Middle frontal gyrus (tissue), 1 donor: ENCODE data around the gene ALDOA.

ENCODE experiments used
- DNase-seq: peaks from one replicate; pipeline ENCODE4 v3.0.0-alpha.2; 2015; ENCODE audit warnings: low spot score; ENCODE audit errors: extremely low spot score

Gene ALDOA

DNA sequence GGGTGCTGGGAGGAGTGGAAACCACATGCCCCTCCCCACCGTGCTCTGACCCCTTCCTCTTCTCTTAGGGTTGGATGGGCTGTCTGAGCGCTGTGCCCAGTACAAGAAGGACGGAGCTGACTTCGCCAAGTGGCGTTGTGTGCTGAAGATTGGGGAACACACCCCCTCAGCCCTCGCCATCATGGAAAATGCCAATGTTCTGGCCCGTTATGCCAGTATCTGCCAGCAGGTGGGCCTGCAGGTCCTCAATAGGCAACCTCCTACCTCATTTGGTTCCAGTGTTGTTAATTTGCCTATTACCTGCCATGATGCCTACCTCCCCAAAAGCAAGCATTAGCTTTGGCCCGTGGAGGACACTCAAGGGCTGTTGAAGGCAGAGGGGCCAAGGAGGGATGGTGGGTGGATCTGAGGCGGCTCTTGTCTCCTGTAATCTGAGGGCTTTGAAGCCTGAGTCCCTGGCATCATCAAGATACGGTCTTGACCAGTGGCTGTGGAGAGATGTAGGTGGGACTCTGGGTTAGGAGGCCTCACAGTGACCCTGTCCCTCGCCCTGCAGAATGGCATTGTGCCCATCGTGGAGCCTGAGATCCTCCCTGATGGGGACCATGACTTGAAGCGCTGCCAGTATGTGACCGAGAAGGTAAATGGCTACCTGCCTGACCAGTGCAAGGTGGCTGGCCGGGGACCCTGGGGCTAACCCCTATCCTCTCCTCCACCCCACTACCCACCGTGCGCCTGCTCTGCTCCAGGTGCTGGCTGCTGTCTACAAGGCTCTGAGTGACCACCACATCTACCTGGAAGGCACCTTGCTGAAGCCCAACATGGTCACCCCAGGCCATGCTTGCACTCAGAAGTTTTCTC, 3.4 kb downstream of the ALDOA start:
- no peak for DNase-seq

DNA sequence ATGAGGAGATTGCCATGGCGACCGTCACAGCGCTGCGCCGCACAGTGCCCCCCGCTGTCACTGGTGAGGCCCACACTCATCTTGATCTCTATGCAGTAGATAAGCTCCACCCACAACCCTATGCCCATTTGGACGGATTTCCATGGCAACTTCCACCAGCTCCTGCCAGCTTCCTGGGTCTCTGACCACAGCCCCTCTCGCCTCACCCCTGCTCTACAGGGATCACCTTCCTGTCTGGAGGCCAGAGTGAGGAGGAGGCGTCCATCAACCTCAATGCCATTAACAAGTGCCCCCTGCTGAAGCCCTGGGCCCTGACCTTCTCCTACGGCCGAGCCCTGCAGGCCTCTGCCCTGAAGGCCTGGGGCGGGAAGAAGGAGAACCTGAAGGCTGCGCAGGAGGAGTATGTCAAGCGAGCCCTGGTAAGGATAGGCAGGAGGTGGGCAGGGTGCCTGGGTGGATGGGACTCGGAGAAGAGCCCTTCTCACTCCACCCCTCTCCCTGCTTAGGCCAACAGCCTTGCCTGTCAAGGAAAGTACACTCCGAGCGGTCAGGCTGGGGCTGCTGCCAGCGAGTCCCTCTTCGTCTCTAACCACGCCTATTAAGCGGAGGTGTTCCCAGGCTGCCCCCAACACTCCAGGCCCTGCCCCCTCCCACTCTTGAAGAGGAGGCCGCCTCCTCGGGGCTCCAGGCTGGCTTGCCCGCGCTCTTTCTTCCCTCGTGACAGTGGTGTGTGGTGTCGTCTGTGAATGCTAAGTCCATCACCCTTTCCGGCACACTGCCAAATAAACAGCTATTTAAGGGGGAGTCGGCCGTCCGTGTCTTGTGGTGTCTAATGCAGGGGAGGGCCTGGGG, 4.3 kb downstream of the ALDOA start:
- DNase-seq, result no peak

DNA sequence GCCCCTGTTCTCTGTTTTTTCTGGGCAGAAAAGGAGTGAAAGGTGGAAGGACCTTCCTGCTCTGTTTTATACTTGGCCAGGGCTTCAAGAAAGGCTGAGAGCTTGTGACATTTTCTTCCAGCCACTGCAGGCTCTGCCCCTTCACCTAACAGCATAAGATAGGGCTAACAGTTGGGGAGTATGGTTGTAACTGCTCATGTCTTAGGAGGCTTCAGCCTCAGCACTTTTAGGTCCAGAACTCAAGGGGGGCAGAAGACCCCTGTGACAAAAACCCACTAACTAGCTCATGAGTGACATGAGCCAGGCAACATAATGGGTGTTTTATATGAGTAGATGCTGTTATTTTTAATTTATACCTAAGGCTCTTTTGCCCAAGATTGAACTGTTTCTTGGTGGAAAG, 4.9 kb downstream of the ALDOA start:
- no peak for DNase-seq

DNA sequence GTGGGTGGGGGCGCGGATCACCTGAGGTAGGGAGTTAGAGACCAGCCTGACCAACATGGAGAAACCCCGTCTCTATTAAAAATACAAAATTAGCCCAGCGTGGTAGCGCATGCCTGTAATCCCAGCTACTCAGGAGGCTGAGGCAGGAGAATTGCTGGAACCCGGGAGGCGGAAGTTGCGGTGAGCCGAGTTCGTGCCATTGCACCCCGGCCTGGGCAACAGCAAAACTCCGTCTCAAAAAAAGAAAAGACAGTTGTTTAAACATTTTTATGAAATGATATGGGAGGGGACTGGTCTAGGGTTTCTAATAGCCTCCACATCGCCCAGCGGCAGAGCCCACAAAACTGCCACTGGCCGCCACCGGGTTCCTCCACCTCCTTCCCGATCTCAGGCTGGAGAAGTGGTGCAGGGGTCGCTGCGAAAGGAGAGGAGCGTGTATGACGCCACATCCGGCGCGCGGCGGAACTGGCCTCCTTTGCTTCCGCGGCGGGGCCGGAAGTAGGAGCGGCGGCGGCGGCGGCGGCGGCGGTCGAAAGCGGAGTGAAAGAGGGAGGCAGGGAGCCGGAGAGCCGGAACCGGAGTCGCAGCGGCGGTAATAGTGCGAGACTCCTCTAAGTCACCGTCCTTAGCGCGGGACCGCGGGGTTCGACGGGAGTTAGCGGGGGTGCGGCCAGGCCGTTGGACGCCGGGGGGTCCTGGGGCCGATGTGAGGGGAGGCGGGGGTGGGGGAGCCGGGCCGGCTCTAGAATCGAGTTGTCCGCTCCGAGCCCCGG, 10.1 kb downstream of the ALDOA start, which contains the start of gene PPP4C:
Gene PPP4C (plus strand): TSS at position 492 of the 773 bp plus-strand sequence. CDS start 384 bp downstream, outside the sequence.
- peak; percentile 77 for DNase-seq

DNA sequence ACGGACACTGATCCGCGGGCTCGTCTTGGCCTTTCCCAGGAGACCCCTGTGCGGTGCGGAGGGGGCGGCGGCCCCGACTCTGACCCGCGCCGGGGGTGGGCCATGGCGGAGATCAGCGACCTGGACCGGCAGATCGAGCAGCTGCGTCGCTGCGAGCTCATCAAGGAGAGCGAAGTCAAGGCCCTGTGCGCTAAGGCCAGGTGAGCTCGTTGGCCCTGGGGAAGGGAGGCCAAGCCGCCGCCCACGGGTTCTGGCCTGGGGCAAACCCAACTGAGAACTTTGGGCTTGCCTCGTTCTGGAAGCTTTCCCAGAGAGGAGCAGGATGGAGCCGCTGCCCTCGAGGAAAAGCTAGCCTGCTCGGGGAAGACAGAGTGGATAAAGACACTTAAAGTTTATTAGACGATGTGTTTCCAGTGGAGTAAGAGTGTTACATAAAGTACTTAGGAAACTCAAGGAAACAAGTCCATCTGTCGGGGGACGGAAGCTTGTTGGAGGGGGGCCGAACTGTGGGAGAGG, 10.8 kb downstream of the ALDOA start:
- DNase-seq, result no peak

DNA sequence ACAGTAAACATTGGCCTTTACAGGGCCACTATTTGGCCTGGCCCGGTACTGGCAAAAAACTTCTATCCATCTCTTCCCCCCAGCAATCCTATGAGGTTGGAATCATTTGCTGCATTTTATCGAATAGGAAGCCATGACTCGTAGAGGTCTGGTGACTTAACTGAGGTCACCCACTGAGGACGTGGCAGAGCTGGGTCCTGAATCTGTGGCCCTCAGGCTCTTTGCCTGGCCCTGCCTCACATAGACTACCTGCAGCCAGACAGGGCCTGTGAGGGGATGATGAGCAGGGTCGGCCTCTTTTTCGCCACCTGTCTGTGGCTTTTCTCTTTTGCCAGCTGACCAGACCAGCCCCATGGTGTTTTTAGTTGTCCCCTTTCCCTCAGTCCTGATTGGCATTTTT, 12.1 kb downstream of the ALDOA start:
- DNase-seq, result no peak

DNA sequence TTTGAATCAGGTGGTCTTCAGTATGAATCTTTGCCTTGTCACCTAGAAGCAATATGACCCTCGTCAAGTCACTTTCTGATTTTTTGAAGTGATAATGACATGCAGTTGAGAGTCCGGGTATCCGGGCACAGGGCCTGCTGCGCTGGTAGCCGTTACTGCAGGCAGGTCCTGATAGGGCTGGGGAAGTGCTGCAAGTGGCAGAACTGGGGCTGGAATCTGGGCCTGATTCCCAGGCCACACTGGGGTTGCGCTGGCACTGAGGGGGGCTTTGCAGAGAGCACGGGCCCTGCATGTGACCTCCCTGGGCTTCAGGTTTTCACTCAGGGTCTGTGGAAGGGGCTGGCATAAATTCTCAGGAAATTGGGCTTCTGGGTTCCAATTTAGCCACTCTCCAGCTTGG, 13.2 kb downstream of the ALDOA start:
- DNase-seq, result no peak

DNA sequence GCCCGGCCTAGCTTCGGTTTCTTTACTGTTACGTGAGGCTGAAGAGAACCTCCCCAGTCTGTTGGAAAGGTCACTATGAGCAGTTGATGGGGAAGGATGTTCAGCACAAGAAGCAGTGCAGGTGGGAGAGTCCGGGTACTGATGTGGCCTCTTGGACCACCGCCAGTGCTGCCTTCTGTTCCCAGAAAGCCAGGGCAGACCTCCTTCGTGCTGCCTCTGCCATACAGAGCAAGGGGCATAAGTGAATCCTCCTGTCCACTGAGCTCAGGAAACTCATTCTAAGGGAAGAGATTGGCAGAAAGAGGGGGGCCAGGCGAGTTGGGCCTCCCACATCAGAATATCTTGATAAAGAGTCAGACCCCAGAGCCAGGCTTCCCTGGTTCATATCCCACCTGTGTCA, 13.9 kb downstream of the ALDOA start:
- DNase-seq, result no peak

DNA sequence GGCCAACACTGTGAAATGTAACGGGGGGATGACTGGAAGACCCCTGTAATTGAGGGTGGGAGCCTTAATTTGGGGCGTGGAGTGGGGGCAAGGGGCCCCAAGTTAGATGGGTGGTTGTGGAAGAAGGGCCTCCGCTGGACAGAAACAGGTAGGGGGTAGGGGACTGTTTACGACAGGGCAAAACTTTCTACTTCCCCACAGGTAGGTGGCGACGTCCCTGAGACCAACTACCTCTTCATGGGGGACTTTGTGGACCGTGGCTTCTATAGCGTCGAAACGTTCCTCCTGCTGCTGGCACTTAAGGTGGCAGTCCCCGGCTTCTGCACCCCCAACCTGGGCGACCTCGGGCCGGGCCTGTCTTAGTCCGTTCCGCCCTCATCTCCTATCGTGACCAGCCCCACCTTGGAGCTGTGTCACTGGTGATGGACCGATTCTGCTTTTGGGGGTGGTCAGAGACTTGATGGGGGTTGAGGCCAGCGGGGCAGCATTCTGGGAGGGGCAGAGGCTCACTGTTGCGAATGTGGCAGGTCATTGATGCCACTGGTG, 17.1 kb downstream of the ALDOA start:
- no peak for DNase-seq

DNA sequence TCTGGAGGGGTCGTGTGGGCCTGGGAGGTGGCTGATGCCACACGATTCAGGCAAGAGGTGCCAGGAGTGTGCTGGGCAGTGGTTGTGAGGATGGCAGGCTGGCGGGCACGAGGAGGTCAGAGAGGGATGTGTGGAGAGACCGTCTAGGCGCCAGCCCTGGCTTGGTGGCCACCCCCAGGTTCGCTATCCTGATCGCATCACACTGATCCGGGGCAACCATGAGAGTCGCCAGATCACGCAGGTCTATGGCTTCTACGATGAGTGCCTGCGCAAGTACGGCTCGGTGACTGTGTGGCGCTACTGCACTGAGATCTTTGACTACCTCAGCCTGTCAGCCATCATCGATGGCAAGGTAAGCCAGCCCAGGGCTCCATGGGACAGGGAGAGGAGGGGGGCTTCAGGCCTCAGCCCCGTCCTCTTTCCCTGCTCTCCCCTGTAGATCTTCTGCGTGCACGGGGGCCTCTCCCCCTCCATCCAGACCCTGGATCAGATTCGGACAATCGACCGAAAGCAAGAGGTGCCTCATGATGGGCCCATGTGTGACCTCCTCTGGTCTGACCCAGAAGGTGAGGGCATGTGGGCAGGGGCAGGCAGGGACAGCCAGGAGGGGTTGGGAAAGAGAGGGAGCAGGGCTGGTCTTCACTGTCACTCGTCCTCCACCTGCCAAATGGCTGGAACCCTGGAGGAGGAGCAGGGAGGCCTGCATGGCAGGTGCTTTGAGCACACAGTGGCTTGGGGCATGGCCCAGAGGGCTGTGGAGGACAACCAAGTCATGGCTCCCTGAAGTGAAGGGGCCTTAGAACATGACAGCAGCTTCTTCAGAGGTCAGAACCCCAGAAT, 17.9 kb downstream of the ALDOA start:
- DNase-seq, result no peak

DNA sequence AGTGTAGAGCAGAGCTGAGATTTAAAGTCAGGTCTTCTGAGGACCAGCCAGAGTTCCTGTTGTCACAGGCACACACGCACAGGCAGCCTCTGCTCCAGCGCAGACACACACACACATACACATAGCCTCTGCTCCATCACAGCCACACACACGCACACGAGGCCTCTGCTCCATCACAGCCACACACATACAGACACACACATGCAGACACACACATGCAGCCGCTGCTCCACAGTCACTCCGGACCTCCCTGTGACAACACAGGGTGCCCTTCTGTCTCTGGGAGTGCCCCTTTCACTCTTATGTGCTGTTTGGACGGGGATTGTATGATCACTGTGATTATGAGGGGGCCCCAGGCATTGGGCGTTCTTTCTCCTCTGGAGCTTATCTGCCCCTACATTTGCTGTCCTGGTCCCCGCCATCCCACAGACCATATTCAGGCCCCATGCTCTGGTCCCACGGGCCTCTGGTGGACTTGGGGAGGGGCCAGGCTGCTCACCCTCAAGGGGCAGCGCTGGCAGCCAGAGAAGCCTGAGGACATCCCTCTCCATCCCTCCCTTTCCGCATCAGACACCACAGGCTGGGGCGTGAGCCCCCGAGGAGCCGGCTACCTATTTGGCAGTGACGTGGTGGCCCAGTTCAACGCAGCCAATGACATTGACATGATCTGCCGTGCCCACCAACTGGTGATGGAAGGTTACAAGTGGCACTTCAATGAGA, 18.7 kb downstream of the ALDOA start:
- no peak for DNase-seq

DNA sequence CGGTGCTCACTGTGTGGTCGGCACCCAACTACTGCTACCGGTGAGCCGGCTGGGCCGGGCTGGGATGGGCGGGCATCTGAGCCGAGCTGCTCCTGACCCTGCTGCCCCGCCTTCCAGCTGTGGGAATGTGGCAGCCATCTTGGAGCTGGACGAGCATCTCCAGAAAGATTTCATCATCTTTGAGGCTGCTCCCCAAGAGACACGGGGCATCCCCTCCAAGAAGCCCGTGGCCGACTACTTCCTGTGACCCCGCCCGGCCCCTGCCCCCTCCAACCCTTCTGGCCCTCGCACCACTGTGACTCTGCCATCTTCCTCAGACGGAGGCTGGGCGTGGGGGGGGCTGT, 19.2 kb downstream of the ALDOA start:
- DNase-seq, result no peak

DNA sequence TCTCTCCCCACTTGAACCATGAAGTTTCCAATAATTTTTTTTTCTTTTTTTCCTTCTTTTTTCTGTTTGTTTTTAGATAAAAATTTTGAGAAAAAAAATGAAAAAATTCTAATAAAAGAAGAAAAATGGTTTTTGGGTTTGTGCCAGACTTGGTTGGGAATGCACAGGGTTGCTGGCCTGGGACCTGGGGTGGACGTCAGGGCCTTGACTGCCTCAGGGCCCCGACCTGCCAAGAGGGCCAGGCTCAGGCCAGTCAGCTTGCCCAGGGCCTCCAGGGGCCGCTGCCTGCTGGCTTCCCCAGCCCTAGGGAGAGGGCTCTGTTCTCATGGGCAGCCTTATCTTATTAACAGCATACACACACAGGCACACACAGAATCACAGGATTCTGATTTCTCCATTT, 19.7 kb downstream of the ALDOA start:
- no peak for DNase-seq

DNA sequence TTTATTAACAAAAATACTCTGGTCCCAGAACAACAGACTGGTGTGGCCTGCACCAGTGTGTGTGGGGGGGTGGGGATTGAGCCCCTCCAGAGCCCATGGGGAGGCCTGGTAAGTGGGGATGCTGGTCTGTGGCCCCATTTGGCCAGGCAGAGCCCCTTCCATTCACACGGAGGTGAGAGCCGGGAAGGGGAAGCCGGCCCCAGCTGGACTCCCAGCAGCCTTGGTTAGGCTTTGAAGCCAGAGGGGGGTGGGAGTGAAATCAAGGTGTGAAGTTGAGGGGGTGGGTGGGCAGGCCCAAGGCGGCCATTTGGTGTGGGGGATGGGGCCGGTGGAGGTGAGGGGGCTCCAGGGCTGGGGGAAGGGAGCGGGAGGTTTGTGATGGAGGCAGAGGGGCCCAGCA, 20.3 kb downstream of the ALDOA start:
- DNase-seq, result no peak

DNA sequence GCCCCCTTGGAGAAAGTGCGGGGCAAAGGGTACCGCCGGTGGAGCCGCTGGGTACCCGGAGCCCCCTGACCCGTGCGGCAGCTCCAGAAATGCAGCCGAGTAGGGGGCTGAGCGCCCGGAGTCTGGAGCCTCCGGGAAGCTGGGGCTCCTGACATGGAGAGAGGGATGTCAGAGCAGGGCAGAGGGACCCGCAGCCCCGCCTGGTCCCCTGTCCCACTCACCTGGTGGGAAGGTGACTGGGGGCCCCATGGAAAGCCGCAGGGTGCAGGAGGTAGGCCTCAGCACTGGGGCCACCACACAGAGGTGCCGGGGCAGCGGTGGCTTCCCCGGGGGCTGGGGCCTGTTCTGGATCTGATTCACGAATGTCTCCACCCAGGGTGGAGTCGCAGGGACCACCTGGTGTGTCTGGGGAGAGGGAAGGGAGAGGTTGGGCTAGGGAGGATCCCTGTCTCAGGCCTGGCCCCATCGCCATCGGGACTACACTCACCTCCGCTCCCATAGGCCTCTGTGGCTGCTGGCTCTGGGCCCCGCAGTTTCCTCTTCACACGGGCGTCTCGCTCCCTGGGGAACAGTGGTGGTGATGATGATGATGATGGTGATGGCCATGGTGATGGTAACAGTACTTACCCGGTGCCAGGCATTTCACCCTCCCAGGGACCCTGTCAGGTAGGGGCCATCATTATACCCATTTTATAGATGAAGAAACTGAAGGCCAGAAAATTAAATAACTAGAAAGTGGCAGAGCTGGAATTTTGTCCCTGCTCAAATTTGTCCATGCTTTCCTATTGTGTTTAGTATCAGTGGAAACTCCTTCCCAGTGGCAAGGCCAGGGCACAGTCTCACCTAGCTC, 21.0 kb downstream of the ALDOA start:
- DNase-seq, result no peak

DNA sequence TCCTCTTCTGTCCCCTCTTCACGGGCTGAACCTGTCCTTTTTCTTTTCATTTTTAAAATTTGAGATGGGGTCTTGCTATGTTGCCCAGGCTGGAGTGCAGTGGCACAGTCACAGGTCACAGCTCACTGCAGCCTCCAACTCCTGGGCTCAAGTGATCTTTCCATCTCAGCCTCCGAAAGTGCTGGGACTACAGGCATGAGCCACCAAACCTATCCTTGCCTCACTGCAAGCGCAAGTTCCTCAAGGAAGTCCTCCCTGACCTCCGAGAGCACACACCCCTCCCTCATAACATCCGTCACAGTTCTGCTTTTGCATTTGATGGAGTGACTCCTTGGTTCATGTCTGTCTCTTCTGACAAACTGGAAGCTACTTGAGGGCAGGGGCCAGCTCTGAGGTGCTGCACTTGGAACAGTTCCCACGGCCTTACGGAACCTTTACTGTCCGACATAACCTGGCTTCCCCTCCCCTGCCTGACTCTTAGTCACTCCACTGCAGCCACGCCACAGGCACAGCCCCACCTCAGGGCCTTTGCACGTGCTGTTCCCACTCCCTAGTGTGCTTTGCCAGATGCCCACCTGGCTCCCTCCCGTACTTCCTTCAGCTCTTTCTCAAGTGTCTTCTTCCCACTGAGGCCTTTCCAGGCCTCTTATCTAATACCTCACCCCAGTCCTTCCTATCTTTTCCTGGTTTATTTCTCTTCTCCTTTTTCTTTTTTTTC, 21.8 kb downstream of the ALDOA start:
- DNase-seq, result no peak

DNA sequence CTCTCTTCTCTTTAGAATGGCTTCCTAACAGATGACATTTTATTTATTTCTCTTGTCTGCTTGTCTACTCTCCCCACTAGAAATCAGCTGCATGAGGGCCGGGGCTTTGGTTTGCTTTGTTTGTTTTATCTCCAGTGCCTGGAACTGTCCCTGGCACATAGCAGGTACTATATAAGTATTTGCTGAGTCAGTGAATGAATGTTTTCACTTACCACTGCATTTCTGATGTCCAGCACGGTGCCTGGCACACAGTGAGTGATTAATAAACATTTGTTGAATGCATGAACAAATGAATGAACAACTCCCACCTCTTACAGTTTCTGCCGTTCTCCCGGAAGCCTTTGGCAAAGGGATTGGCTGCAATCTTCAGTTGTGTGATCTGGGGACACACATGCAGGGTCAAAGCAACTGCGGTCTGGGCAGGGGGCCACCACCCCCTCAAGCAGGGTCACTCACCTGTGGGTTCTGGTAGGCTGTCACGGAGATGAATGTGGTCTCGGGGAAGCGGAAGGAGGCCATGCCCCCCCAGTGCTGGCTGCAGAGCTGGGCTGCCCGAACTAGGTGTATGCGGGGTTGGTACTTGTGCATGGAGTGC, 22.8 kb downstream of the ALDOA start:
- no peak for DNase-seq
